Loucy (cell line): Measurements from ENCODE around the gene APBA3.

Source experiments
- CTCF ChIP-seq: fragments of 200-600 bp; sonication (generic); conservative IDR thresholded peaks from 2 replicates; pipeline ENCODE4 v1.5.1; 2014; ENCODE audit warnings: mild to moderate bottlenecking, antibody characterized with exemption, low read length
- EZH2phosphoT487 ChIP-seq: fragments of 200-600 bp; IDR thresholded peaks from 2 replicates; pipeline ENCODE4 v1.6.1; 2018; ENCODE audit warnings: antibody characterized with exemption, mild to moderate bottlenecking, moderate library complexity, borderline replicate concordance

- TF ChIP-seq CTCF = no peak
- TF ChIP-seq EZH2phosphoT487 = no peak
Measured at GRCh38 chr19:3725640-3726310, 35.7 kb downstream of the APBA3 start.
